Mammary epithelial cell (primary cell): ENCODE data around the gene TNFSF11.

Experiments used
- CTCF ChIP-seq, 2 donors: IDR thresholded peaks in 1 of 2; conservative IDR thresholded peaks in 1 of 2; 2 replicates each; pipeline ENCODE4 v1.5.1; 2011 to 2012; ENCODE audit warnings: inconsistent platforms in 2 of 2, low read length in 2 of 2, mild to moderate bottlenecking in 2 of 2, control low read depth in 1 of 2, low read depth in 1 of 2; ENCODE audit not compliant: insufficient read depth in 1 of 2; ENCODE audit errors: extremely low read depth in 1 of 2
- EZH2 ChIP-seq: IDR thresholded peaks from 2 replicates; pipeline ENCODE4 v1.6.1; 2012; ENCODE audit warnings: low read length, inconsistent platforms, borderline replicate concordance

- TF ChIP-seq CTCF (conservative IDR thresholded peaks at IDR 0.05 in 1 of 2, IDR thresholded peaks at IDR 0.05 in 1 of 2; ENCODE audit: extremely low read depth in 1 of 2, insufficient read depth in 1 of 2, low read depth in 1 of 2, low read length in 2 of 2) (no peak), EZH2 (no peak)
These were observed 41.7 kb downstream of the TNFSF11 start for GRCh38 chr13:42615691-42616090.
